ENCODE measurements around the gene SERGEF. TPM values are rescaled to one million over a fixed set of nuclear protein-coding genes. Genes with fewer than 3 reads are reported as not detected.
A peak's percentile ranks its signal among the peaks of the same experiment; 100 is the strongest.

SERGEF gene
- total RNA-seq, 4 donors from 2014 or later, result 32.0 to 50.2 (median 37.6) TPM

DNA sequence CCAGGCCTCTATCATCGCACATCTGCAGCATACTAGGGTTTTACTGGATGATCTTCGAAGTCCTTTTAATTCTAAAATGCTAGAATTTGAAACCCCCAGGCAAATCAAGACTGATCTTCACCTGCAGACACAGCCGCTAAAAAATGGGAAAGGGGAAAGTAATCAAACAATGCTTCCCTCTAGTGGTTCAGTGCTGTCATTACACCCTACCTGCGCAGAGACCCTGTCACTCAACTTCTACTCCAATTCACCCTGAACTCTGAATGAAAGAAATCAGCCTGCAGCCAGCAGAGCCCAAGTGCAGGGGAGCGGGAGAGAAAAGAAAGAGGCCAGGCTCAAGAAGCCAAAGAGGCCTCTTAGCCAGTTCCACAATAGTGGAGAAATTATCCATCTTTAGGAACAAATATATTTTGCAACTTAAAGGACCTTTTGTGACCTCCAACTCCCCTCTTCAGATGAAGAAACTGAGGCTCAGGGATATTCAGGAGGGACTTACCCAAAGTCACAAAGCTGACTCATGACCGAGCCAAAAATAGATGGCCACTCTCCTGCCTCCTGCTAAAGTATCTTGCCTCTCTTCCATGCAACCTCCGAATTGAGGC lies 33.0 kb downstream of the SERGEF start:
- Histone ChIP-seq H3K9me3 (no peaks in the 10 kb centered on the region), H3K27me3 (no peaks in the 10 kb centered on the region), H3K4me1 (peaks cover under 1 to 5% (median 4%) of the 10 kb centered on the region in 4 donors), H3K4me3 (no peak overlapping the region), H3K27ac (replicated peaks in 1 of 4) (no peak overlapping the region), H3K36me3 (peaks cover 5 to 37% (median 9%) of the 10 kb centered on the region in 4 donors)
- DNase-seq (ENCODE audit: extremely low spot score), result no peak
- TF ChIP-seq POLR2AphosphoS5 (IDR thresholded peaks at IDR 0.05) (no peak), EP300 (IDR thresholded peaks at IDR 0.05) (no peak)
- TF ChIP-seq, protein P1, sequence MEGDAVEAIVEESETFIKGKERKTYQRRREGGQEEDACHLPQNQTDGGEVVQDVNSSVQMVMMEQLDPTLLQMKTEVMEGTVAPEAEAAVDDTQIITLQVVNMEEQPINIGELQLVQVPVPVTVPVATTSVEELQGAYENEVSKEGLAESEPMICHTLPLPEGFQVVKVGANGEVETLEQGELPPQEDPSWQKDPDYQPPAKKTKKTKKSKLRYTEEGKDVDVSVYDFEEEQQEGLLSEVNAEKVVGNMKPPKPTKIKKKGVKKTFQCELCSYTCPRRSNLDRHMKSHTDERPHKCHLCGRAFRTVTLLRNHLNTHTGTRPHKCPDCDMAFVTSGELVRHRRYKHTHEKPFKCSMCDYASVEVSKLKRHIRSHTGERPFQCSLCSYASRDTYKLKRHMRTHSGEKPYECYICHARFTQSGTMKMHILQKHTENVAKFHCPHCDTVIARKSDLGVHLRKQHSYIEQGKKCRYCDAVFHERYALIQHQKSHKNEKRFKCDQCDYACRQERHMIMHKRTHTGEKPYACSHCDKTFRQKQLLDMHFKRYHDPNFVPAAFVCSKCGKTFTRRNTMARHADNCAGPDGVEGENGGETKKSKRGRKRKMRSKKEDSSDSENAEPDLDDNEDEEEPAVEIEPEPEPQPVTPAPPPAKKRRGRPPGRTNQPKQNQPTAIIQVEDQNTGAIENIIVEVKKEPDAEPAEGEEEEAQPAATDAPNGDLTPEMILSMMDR (IDR thresholded peaks at IDR 0.05), result peak in 2 of 3 experiments; percentile 84 to 94
- intact Hi-C loops (cut with DNase I), result loop anchor here (2.0 to 10.0 kb wide), 3 partner anchors 215 to 383 kb away; no protein-coding TSS in a partner anchor
- WGBS, result 38% methylated on average over 7 of the region's 7 CpGs

DNA sequence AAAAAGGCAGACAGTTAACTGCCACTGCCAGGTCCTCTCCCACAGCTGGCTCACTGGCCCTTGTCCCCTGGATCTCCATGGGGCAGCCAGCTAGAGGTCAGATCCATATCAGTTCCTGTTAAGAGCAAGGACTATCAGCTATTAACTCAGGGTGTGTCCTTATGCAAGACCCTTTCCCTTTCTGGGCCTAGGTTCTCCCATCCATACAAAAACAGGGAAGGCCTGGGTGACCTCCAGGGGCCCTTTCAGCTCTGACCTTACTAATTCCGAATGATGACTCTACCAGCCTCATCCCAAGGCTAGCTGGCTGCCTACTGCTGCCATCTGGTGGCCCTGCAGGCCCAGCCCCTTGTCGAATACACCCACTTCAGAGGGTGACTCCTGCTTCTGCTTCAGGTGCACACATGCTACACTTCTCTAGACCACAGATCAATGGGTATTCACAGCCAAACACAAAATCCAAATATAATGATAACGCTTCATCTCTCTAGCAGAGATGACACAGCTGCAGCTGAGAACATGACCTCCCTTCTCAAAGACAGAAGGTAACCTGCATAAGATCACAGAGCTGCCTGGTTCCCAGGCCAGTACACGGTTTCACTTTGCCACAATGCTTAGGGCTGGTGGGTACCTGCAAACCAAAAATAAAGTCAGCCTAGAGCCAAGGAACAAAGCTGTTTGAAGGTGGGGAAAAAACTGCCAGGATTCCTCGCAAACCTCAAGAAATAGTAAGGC lies 34.1 kb downstream of the SERGEF start:
- DNase-seq (ENCODE audit: extremely low spot score), result no peak
- no peaks in the 10 kb centered on the region for H3K27me3 ChIP-seq
- peaks cover 0 to 16% (median 2%) of the 10 kb centered on the region in 4 donors for H3K4me1 ChIP-seq
- intact Hi-C loops (cut with DNase I), result loop anchor here (2.0 to 10.0 kb wide), 3 partner anchors 214 to 381 kb away; no protein-coding TSS in a partner anchor
- no peak overlapping the region for H3K27ac ChIP-seq (replicated peaks in 1 of 4)
- no peaks in the 10 kb centered on the region for H3K9me3 ChIP-seq
- no peak overlapping the region for H3K4me3 ChIP-seq
- peaks cover 5 to 30% (median 8%) of the 10 kb centered on the region in 4 donors for H3K36me3 ChIP-seq
- WGBS, result 58% methylated on average over 5 of the region's 5 CpGs
- no peak for TF ChIP-seq POLR2AphosphoS5 (IDR thresholded peaks at IDR 0.05)
- TF ChIP-seq, protein P1 (IDR thresholded peaks at IDR 0.05), result peak; percentile 42 to 61 (median 46)

DNA sequence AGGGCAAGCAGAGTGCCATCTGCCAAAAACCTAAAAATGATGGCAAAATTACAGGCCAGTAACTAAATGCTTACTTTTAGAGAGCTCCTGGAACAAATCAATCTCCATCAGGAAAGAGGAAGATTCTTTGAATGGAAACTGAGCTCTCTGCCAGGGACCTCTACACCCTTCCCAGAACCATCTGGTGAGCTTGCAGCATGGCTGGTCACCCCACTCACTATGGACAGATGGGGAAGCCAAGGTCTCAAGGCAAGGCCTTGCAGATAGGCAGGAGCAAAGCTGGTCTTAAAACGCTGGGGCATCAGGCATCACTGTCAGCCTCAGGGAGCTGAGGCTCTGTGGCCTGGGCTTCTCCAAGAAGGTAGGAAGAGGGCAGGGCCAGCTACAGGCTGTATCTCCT lies 36.2 kb downstream of the SERGEF start:
- Histone ChIP-seq H3K36me3 (peaks cover 1 to 32% (median 9%) of the 10 kb centered on the region in 4 donors), H3K27me3 (no peaks in the 10 kb centered on the region), H3K27ac (replicated peaks in 1 of 4) (no peak overlapping the region), H3K4me3 (no peak overlapping the region), H3K9me3 (no peaks in the 10 kb centered on the region), H3K4me1 (peaks cover 4 to 16% (median 8%) of the 10 kb centered on the region in 4 donors)
- intact Hi-C loops (cut with DNase I), result loop anchor here (5.0 to 10.0 kb wide), 2 partner anchors 212 to 379 kb away; no protein-coding TSS in a partner anchor
- DNase-seq (ENCODE audit: extremely low spot score), result no peak
- 100% methylated on average over 1 of the region's 1 CpG for WGBS
- TF ChIP-seq, protein P1 (IDR thresholded peaks at IDR 0.05), result no peak
- TF ChIP-seq POLR2A (IDR thresholded peaks at IDR 0.05; ENCODE audit: low read depth) (no peak), POLR2AphosphoS5 (IDR thresholded peaks at IDR 0.05) (no peak), EP300 (IDR thresholded peaks at IDR 0.05) (no peak)

DNA sequence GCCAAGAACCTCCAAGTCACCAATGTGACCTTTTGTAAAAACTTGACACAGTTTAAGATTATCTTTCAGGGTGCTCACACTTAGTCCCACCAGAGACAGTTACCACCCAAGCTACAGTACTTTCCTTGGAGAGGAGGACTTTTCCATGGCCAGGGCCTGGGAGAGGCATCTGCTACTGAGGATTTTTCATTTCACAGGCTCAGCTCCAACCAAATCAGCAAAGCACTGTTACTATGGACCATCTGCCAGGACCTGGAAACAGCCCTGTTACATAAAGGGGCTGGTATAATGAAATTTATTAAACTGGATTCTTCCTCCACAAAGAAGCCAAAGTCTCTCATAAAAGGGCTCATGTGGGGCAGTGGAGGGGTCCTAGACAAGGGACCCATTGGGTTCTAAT lies 38.6 kb downstream of the SERGEF start:
- Histone ChIP-seq H3K4me3 (no peak overlapping the region), H3K4me1 (peaks cover 4 to 12% (median 8%) of the 10 kb centered on the region in 4 donors), H3K36me3 (peaks cover 7 to 37% (median 22%) of the 10 kb centered on the region in 4 donors), H3K9me3 (no peaks in the 10 kb centered on the region), H3K27ac (replicated peaks in 1 of 4) (no peak overlapping the region), H3K27me3 (no peaks in the 10 kb centered on the region)
- TF ChIP-seq POLR2AphosphoS5 (IDR thresholded peaks at IDR 0.05), result no peak
- TF ChIP-seq EP300 (IDR thresholded peaks at IDR 0.05), result no peak
- TF ChIP-seq POLR2A (IDR thresholded peaks at IDR 0.05; ENCODE audit: low read depth), result no peak
- TF ChIP-seq, protein P1 (IDR thresholded peaks at IDR 0.05), result no peak
- intact Hi-C loops (cut with DNase I), result loop anchor here (10.0 kb wide), 1 partner anchor 209 kb away; no protein-coding TSS in a partner anchor
- no peak for DNase-seq (ENCODE audit: extremely low spot score)

All from esophagus muscularis mucosa (tissue), 4 donors.